Tibial nerve (tissue), 4 donors: ENCODE measurements around the gene SSC5D. TPM values are rescaled to one million over a fixed set of nuclear protein-coding genes. Genes with fewer than 3 reads are reported as not detected.
A peak's percentile ranks its signal among the peaks of the same experiment; 100 is the strongest.
"Not testable (repeated sequence)": the region's sequence is repeated elsewhere in the genome, so short reads cannot be mapped to it uniquely, and the experiment has no call there.

Experiments used
- DNase-seq, 2 donors: peaks; one replicate each; pipeline ENCODE4 v3.0.0-alpha.2; 2019; ENCODE audit warnings: low spot score in 2 of 2
- H3K27ac ChIP-seq, 4 donors: fragments of 200-600 bp; sonication (generic) in 3 of 4; one replicate each; pipeline ENCODE4 v1.5.1; 2017 to 2019; ENCODE audit warnings: mild to moderate bottlenecking in 1 of 4
- H3K27me3 ChIP-seq, 2 donors: fragments of 200-600 bp; sonication (generic) in 1 of 2; one replicate each; pipeline versions ENCODE4 v1.5.1 to v1.6.0; 2017 to 2019
- H3K36me3 ChIP-seq, 3 donors: fragments of 200-600 bp; sonication (generic); one replicate each; pipeline ENCODE4 v1.5.1; 2018 to 2019
- H3K4me1 ChIP-seq, 4 donors: fragments of 200-600 bp; sonication (generic) in 3 of 4; one replicate each; pipeline ENCODE4 v1.5.1; 2017 to 2019
- H3K4me3 ChIP-seq, 4 donors: fragments of 200-600 bp; sonication (generic) in 3 of 4; one replicate each; pipeline ENCODE4 v1.5.1; 2017 to 2019; ENCODE audit warnings: mild to moderate bottlenecking in 1 of 4, moderate library complexity in 1 of 4
- H3K9me3 ChIP-seq, 4 donors: fragments of 200-600 bp; sonication (generic) in 3 of 4; one replicate each; pipeline ENCODE4 v1.5.1; 2017 to 2019
- EP300 ChIP-seq, 2 donors: sonication (generic); formaldehyde crosslinking; IDR thresholded peaks; one replicate each; pipeline ENCODE4 v1.6.1; 2017; ENCODE audit warnings: antibody characterized with exemption in 2 of 2, mild to moderate bottlenecking in 1 of 2
- POLR2A ChIP-seq, 2 donors: fragments of 450-650 bp; IDR thresholded peaks; one replicate each; pipeline ENCODE4 v1.6.1; 2017; ENCODE audit warnings: antibody characterized with exemption in 2 of 2, mild to moderate bottlenecking in 2 of 2, moderate library complexity in 2 of 2
- WGBS, 2 donors: methylation state at CpG; one replicate each; pipeline ENCODE4 v1.1.5; 2018; 5-methylcytosine and 5-hydroxymethylcytosine counted together
- total RNA-seq, 4 donors: library from RNA; depleted of rRNA; stranded (reverse); fragments of >200 nt; gene quantifications; one replicate each; pipeline ENCODE4 v1.1.0, GENCODE V29; 2016
- TF ChIP-seq, protein P1 (sequence below), 5 experiments: fragments of 200-600 bp in 3 of 5; fragments of 450-650 bp in 2 of 5; sonication (generic) in 3 of 5; IDR thresholded peaks; one replicate each; pipeline ENCODE4 v1.5.1; 2016 to 2019; ENCODE audit warnings: antibody characterized with exemption in 5 of 5, mild to moderate bottlenecking in 3 of 5, moderate library complexity in 2 of 5

Gene SSC5D
- total RNA-seq, 4 donors from 2014 or later = 3.9 to 14.5 (median 7.2) TPM

DNA sequence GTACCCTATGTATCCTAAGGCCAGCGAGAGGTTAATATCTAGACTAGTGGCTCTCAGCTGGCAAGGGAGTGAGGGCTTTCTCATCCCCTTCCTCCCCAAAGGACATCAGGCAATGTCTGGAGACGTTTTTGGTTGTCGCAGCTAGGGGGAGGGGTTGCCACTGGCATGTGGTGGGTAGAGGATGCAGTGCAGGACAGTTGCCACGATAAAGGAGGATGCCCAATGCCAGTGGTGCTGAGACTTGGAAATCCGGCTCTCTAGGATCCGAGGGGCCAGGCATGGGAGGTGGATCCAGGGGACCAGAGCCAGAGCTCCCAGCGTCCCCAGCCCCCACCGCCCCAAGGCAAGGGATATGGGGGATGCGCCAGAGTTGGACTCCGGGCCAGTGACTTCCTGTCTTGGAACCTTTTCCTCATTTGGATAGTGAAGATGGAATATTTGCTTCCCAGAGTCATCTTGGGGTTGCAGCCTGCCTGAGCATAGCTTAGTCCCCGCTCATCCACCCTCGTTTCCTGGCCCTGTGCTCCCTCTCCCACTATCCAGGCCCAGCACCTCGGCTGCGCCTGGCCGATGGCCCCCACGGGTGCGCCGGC, 4.9 kb downstream of the SSC5D start:
- 34 to 48% methylated on average over 12 to 14 of the region's 18 CpGs for WGBS, 2 donors
- Histone ChIP-seq H3K9me3 (no peaks in the 10 kb centered on the region), H3K27me3 (no peaks in the 10 kb centered on the region), H3K27ac (peak overlapping the region; percentile 6 to 87 (median 79)), H3K36me3 (no peaks in the 10 kb centered on the region), H3K4me3 (peak overlapping the region in 2 of 4 donors; percentile 11 to 45), H3K4me1 (peaks cover 0 to 73% (median 12%) of the 10 kb centered on the region in 4 donors)
- DNase-seq = no peak
- TF ChIP-seq EP300 (IDR thresholded peaks at IDR 0.05) (no peak), POLR2A (IDR thresholded peaks at IDR 0.05) (no peak)
- TF ChIP-seq, protein P1, sequence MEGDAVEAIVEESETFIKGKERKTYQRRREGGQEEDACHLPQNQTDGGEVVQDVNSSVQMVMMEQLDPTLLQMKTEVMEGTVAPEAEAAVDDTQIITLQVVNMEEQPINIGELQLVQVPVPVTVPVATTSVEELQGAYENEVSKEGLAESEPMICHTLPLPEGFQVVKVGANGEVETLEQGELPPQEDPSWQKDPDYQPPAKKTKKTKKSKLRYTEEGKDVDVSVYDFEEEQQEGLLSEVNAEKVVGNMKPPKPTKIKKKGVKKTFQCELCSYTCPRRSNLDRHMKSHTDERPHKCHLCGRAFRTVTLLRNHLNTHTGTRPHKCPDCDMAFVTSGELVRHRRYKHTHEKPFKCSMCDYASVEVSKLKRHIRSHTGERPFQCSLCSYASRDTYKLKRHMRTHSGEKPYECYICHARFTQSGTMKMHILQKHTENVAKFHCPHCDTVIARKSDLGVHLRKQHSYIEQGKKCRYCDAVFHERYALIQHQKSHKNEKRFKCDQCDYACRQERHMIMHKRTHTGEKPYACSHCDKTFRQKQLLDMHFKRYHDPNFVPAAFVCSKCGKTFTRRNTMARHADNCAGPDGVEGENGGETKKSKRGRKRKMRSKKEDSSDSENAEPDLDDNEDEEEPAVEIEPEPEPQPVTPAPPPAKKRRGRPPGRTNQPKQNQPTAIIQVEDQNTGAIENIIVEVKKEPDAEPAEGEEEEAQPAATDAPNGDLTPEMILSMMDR (IDR thresholded peaks at IDR 0.05) = no peak

DNA sequence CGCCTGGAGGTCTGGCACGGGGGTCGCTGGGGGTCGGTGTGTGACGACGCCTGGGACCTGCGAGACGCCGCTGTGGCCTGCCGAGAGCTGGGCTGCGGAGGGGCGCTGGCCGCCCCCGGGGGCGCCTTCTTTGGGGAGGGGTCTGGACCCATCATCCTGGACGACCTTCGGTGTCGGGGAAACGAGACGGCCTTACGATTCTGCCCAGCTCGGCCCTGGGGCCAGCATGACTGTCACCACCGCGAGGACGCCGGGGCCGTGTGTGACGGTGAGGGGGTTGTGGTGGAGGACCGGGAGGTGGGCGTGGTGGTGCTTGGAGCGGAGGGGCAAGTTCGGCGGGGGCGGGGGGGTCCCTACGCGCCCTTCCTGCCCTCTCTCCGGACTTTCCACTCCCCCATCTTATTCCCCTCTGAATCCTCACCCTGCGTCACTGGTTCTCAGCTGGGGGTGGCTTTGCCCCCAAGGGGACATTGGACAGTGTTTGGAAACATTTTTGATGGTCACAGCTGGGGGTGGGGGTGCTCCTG, 5.5 kb downstream of the SSC5D start:
- Histone ChIP-seq H3K4me1 (peaks cover 0 to 67% (median 9%) of the 10 kb centered on the region in 4 donors), H3K27me3 (no peaks in the 10 kb centered on the region), H3K9me3 (no peaks in the 10 kb centered on the region), H3K27ac (peak overlapping the region; percentile 6 to 87 (median 79)), H3K36me3 (no peaks in the 10 kb centered on the region), H3K4me3 (peak overlapping the region in 2 of 4 donors; percentile 11 to 45)
- 31 to 45% methylated on average over 20 to 28 of the region's 38 CpGs for WGBS, 2 donors
- no peak for DNase-seq
- TF ChIP-seq, protein P1 (IDR thresholded peaks at IDR 0.05) = no peak
- TF ChIP-seq EP300 (IDR thresholded peaks at IDR 0.05) (no peak), POLR2A (IDR thresholded peaks at IDR 0.05) (no peak)

DNA sequence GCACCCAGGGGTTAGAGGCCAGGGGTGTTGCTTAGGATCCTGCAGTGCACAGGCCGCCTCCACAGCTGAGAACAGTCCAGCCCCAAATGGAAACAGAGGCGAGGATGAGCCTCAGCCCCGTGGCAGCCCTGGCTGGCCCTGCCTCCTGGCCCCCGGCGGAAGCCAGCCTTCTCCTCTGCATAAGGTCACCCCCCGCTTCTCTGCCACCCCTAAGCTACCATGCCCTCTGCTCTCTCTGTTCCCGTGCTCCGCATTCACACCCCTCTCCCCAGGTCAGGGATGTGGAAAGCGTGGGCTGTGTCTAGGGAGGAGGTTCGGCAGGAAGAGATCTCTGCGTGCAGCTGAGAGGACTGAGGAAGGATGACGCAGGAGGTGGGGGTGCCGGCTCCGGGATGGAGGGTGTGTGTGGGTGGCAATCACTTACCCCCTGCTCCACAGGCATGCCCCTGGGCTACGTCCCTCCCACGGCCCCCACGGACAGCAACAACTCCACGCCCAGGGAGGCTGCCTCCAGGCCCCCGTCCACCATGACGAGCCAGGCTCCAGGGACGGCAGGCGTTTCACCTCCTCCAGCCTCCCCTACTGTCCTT, 6.0 kb downstream of the SSC5D start:
- Histone ChIP-seq H3K27ac (peak overlapping the region; percentile 6 to 87 (median 79)), H3K27me3 (no peaks in the 10 kb centered on the region), H3K4me3 (peak overlapping the region in 3 of 4 donors; percentile 13 to 45 (median 20)), H3K36me3 (no peaks in the 10 kb centered on the region), H3K9me3 (no peaks in the 10 kb centered on the region), H3K4me1 (peaks cover 0 to 62% (median 9%) of the 10 kb centered on the region in 4 donors)
- TF ChIP-seq EP300 (IDR thresholded peaks at IDR 0.05) = peak in 1 of 2 donors; percentile 35
- TF ChIP-seq POLR2A (IDR thresholded peaks at IDR 0.05) = no peak
- WGBS, 2 donors = 8 to 15% methylated on average over 17 to 20 of the region's 22 CpGs
- DNase-seq = no peak

DNA sequence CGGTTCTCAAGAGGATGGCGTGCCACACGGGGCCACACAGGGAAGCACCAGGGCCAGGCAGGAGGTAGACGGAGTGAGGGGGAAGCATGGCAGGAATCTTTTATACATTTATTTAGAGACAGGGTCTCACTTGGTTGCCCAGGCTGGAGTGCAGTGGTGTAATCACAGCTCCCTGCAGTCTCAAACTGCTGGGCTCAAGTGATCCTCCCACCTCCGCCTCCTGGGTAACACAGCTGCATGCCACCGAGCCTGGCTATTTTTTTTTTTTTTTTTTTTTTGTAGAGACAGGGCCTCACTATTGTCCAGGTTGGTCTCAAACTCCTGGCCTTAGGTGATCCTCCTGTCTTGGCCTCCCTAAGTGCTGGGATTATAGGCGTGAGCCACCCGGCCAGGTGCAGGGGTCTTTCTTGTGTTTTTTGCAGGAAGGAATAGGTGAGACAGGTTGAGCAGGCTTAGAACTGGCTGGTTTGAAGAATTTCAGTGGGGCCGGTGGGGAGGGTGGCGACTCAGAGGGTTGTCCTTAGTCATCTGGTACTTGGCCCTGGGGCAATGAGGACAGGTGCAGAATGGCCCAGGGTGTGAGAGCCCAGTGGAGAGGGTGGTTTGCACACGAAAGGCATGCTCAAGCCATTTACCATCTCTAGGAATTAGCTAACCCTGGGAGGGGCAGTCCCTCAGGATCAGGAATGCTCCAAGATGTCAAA, 7.6 kb downstream of the SSC5D start:
- Histone ChIP-seq H3K27me3 (no peaks in the 10 kb centered on the region), H3K27ac (no peak overlapping the region), H3K9me3 (no peaks in the 10 kb centered on the region), H3K4me3 (no peak overlapping the region), H3K36me3 (peaks cover 0 to 13% (median 0%) of the 10 kb centered on the region in 3 donors), H3K4me1 (peaks cover 0 to 46% (median 8%) of the 10 kb centered on the region in 4 donors)
- no peak for TF ChIP-seq POLR2A (IDR thresholded peaks at IDR 0.05)
- TF ChIP-seq, protein P1 (IDR thresholded peaks at IDR 0.05) = no peak
- TF ChIP-seq EP300 (IDR thresholded peaks at IDR 0.05) = no peak
- 78 to 83% methylated on average over 11 of the region's 11 CpGs for WGBS, 2 donors
- no peak for DNase-seq

DNA sequence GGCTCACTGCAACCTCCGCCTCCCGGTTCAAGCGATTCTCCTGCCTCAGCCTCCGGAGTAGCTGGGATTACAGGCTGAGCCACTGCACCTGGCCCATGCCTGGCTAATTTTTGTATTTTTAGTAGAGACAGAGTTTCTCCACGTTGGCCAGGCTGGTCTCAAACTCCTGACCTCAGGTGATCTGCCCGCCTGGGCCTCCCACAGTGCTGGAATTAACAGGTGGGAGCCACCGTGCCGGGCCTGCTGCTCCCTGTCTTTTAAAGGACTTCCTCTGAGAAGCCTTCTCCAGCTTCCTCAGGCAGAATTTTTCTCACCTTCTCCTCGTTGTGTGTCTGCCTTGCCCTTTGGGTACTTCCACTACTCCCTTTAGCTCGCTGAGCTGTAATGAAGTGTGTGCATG, 8.6 kb downstream of the SSC5D start:
- H3K27me3 ChIP-seq, DNase-seq, H3K4me3 ChIP-seq, H3K27ac ChIP-seq, H3K9me3 ChIP-seq: not testable (repeated sequence)
- Histone ChIP-seq H3K4me1 (peaks cover 0 to 36% (median 3%) of the 10 kb centered on the region in 4 donors), H3K36me3 (peaks cover 0 to 23% (median 0%) of the 10 kb centered on the region in 3 donors)
- WGBS, 2 donors = 77% methylated on average over 10 of the region's 10 CpGs
